Endothelial cell of umbilical vein (primary cell): ENCODE results near the gene PRDM16. TPM values are rescaled to one million over a fixed set of nuclear protein-coding genes. Genes with fewer than 3 reads are reported as not detected.

Source experiments
- BruUV-seq: library from RNA; stranded (reverse); fragments of 400-500 nt; replicated peaks from 2 replicates; lab custom pipeline; 2021; lab: Mats Ljungman, UMichigan
- CTCF ChIA-PET: fragments of 300-600, 350-600 bp; sonication (Branson Sonifier 250); formaldehyde crosslinking; loops from one replicate; lab custom pipeline; 2021; ENCODE audit warnings: antibody characterized with exemption, inconsistent platforms; lab: Charles Lee
- POLR2A ChIA-PET: fragments of 300-600, 350-600 bp; sonication (Branson Sonifier 250); formaldehyde crosslinking; loops from one replicate; lab custom pipeline; 2021; ENCODE audit warnings: antibody characterized with exemption, inconsistent platforms; lab: Charles Lee
- DNase-seq: peaks from one replicate; pipeline ENCODE4 v3.0.0-alpha.2; 2011; ENCODE audit warnings: low read depth, low spot score
- FAIRE-seq: peaks from 2 replicates; lab custom pipeline; 2011; peaks lifted over from hg19 to GRCh38; lab: Jason Lieb, UNC
- H2AFZ ChIP-seq: 2 replicates; pipeline ENCODE4 v1.6.0; 2012; ENCODE audit warnings: low read depth, low read length, control low read depth, inconsistent platforms
- H3K27ac ChIP-seq: 2 replicates; pipeline ENCODE4 v1.5.1; 2011; ENCODE audit warnings: low read depth, mild to moderate bottlenecking, control low read depth, low read length, moderate library complexity; ENCODE audit not compliant: insufficient read depth
- H3K27me3 ChIP-seq, 2 experiments: 2 replicates each; pipeline versions ENCODE4 v1.6.0 to v1.6.1; 2011; ENCODE audit warnings: low read length in 2 of 2, mixed read lengths in 1 of 2; ENCODE audit not compliant: control insufficient read depth in 2 of 2, insufficient read depth in 2 of 2
- H3K36me3 ChIP-seq, 2 experiments: 2 replicates in 1 of 2; 3 replicates in 1 of 2; pipeline ENCODE4 v1.5.1; 2011; ENCODE audit warnings: low read length in 2 of 2, mild to moderate bottlenecking in 1 of 2, moderate library complexity in 1 of 2; ENCODE audit not compliant: control insufficient read depth in 2 of 2, insufficient read depth in 2 of 2; ENCODE audit errors: extremely low read depth in 1 of 2
- H3K4me1 ChIP-seq: 3 replicates; pipeline ENCODE4 v1.5.1; 2011; ENCODE audit warnings: mild to moderate bottlenecking, low read length; ENCODE audit not compliant: control insufficient read depth, insufficient read depth; ENCODE audit errors: extremely low read depth
- H3K4me2 ChIP-seq: 2 replicates; pipeline ENCODE4 v1.6.1; 2011; ENCODE audit warnings: low read length, control low read depth, mixed read lengths; ENCODE audit not compliant: insufficient read depth
- H3K4me3 ChIP-seq, 3 experiments: fragments of 200-600 bp in 1 of 3; sonication (generic), shearing (Covaris generic) in 1 of 3; replicated peaks in 1 of 3; 2 replicates each; pipeline ENCODE4 v1.5.1; 2011 to 2016; ENCODE audit warnings: control low read depth in 3 of 3, low read length in 3 of 3, mild to moderate bottlenecking in 2 of 3, inconsistent platforms in 1 of 3, low read depth in 1 of 3, moderate library complexity in 1 of 3; ENCODE audit not compliant: insufficient read depth in 1 of 3
- H3K79me2 ChIP-seq: 2 replicates; pipeline ENCODE4 v1.6.0; 2012; ENCODE audit warnings: low read length, inconsistent platforms; ENCODE audit not compliant: control insufficient read depth, insufficient read depth
- H3K9ac ChIP-seq: replicated peaks from 2 replicates; pipeline ENCODE3; 2011; ENCODE audit warnings: low read length, control low read depth; ENCODE audit not compliant: insufficient read depth; ENCODE audit errors: extremely low read depth
- H3K9me1 ChIP-seq: replicated peaks from 3 replicates; pipeline ENCODE4 v1.6.0; 2011; ENCODE audit warnings: mild to moderate bottlenecking, low read length; ENCODE audit not compliant: control insufficient read depth, insufficient read depth; ENCODE audit errors: extremely low read depth
- H3K9me3 ChIP-seq: replicated peaks from 2 replicates; pipeline ENCODE4 v1.5.1; 2012; ENCODE audit warnings: low read length, inconsistent platforms; ENCODE audit not compliant: control insufficient read depth, insufficient read depth
- H4K20me1 ChIP-seq: replicated peaks from 2 replicates; pipeline ENCODE3; 2011; ENCODE audit warnings: mild to moderate bottlenecking, low read length; ENCODE audit not compliant: control insufficient read depth, insufficient read depth; ENCODE audit errors: extremely low read depth
- CTCF ChIP-seq, 2 donors: IDR thresholded peaks; 1 replicate in 1 of 2; 2 replicates in 1 of 2; pipeline ENCODE4 v1.5.1; 2011; ENCODE audit warnings: low read length in 2 of 2, mild to moderate bottlenecking in 2 of 2, moderate library complexity in 2 of 2, control low read depth in 1 of 2, inconsistent platforms in 1 of 2, low read depth in 1 of 2; ENCODE audit not compliant: insufficient read depth in 1 of 2; ENCODE audit errors: extremely low read depth in 1 of 2
- EZH2 ChIP-seq: IDR thresholded peaks from 2 replicates; pipeline ENCODE4 v1.6.1; 2012; ENCODE audit warnings: borderline replicate concordance, low read depth, mild to moderate bottlenecking, moderate library complexity, low read length, inconsistent platforms; ENCODE audit not compliant: severe bottlenecking
- FOS ChIP-seq: IDR thresholded peaks from 2 replicates; pipeline ENCODE4 v1.6.1; 2011; ENCODE audit warnings: mild to moderate bottlenecking, low read length, moderate library complexity, borderline replicate concordance; ENCODE audit not compliant: insufficient read depth
- GATA2 ChIP-seq: IDR thresholded peaks from 2 replicates; pipeline ENCODE4 v1.7.0; 2011; ENCODE audit warnings: low read depth, mild to moderate bottlenecking, moderate library complexity, mixed read lengths, low read length; ENCODE audit not compliant: insufficient read length, insufficient read depth
- JUN ChIP-seq: IDR thresholded peaks from 2 replicates; pipeline ENCODE4 v1.6.1; 2011; ENCODE audit warnings: borderline replicate concordance, low read depth; ENCODE audit not compliant: insufficient read length, insufficient read depth
- MAX ChIP-seq: IDR thresholded peaks from 2 replicates; pipeline ENCODE4 v1.6.1; 2011; ENCODE audit not compliant: insufficient read depth, insufficient read length
- MYC ChIP-seq: IDR thresholded peaks from one replicate; pipeline ENCODE4 v1.6.1; 2011; ENCODE audit warnings: mild to moderate bottlenecking, low read depth, low read length
- POLR2A ChIP-seq: IDR thresholded peaks from 2 replicates; pipeline ENCODE4 v1.6.1; 2012; ENCODE audit warnings: low read depth, mild to moderate bottlenecking, control low read depth, low read length
- POLR2AphosphoS5 ChIP-seq: IDR thresholded peaks from 2 replicates; pipeline ENCODE4 v1.6.1; 2012; ENCODE audit warnings: low read depth, mild to moderate bottlenecking, control low read depth, low read length, moderate library complexity; ENCODE audit not compliant: insufficient read depth
- dilution Hi-C: fragments of 300-500 bp; cut with MboI; formaldehyde crosslinking; loops from one replicate; pipeline ENCODE4 v1.15.0; 2019; ENCODE audit warnings: low sequenced_read_pairs; ENCODE audit not compliant: extremely low pct_ligation_motif_present
- intact Hi-C: fragments of 100-400 bp; cut with micrococcal nuclease; formaldehyde crosslinking; loops from one replicate; pipeline ENCODE4 v1.10.0; 2022
- polyA plus RNA-seq, 4 experiments: library from polyadenylated mRNA; depleted of rRNA in 3 of 4; stranded (reverse) in 3 of 4; unstranded in 1 of 4; fragments of >200 nt; gene quantifications; 2 replicates each; pipeline versions ENCODE4 v1.2.1 to v1.2.3, GENCODE V29; 2011 to 2012; ENCODE audit warnings: missing spikeins in 1 of 4
- total RNA-seq: library from RNA; stranded (reverse); gene quantifications from 2 replicates; pipeline ENCODE4 v1.2.3, GENCODE V29; 2021

The PRDM16 gene
- total and polyA plus RNA-seq, 2 donors (not counting 3 experiments of a cell fraction or from before 2014, with no cell fraction given), result not detected

- Histone ChIP-seq H3K79me2 (no peaks in the 10 kb centered on the region), H3K4me2 (no peak overlapping the region), H3K9ac (no peak overlapping the region), H3K9me3 (no peaks in the 10 kb centered on the region), H3K27me3 (no peaks in the 10 kb centered on the region), H3K36me3 (no peaks in the 10 kb centered on the region), H2AFZ (no peak overlapping the region), H4K20me1 (no peaks in the 10 kb centered on the region), H3K4me1 (no peaks in the 10 kb centered on the region), H3K27ac (no peak overlapping the region), H3K9me1 (no peaks in the 10 kb centered on the region), H3K4me3 (no peak overlapping the region)
- dilution Hi-C loops, result no loop called here
- intact Hi-C loops, result no loop called here
- ChIA-PET CTCF (no interaction called here), POLR2A (no interaction called here)
- no peak for DNase-seq
- no TSS peak for BruUV-seq
- TF ChIP-seq POLR2AphosphoS5 (no peak), MYC (no peak), FOS (no peak), GATA2 (no peak), MAX (no peak), POLR2A (no peak), JUN (no peak), CTCF (IDR thresholded peaks at IDR 0.05; ENCODE audit: extremely low read depth in 1 of 2, insufficient read depth in 1 of 2, low read depth in 1 of 2, low read length in 2 of 2) (no peak), EZH2 (no peak)
- no peak for FAIRE-seq
Measured at GRCh38 chr1:3233551-3233950, 164.5 kb downstream of the PRDM16 start.
